Colonic mucosa (tissue), 4 donors: Measurements from ENCODE around the gene ITCH. TPM values are rescaled to one million over a fixed set of nuclear protein-coding genes. Genes with fewer than 3 reads are reported as not detected.
"Not testable (repeated sequence)": the region's sequence is repeated elsewhere in the genome, so short reads cannot be mapped to it uniquely, and the experiment has no call there.

Experiments used
- DNase-seq: peaks from one replicate; pipeline ENCODE4 v3.0.0-alpha.2; 2020
- H3K27ac ChIP-seq: fragments of 200-600 bp; one replicate; pipeline ENCODE4 v1.8.0; 2021
- H3K27me3 ChIP-seq: fragments of 200-600 bp; one replicate; pipeline ENCODE4 v1.8.0; 2021
- H3K36me3 ChIP-seq: fragments of 200-600 bp; one replicate; pipeline ENCODE4 v1.8.0; 2021
- H3K4me1 ChIP-seq: fragments of 200-600 bp; one replicate; pipeline ENCODE4 v1.8.0; 2021; ENCODE audit warnings: mild to moderate bottlenecking
- H3K4me3 ChIP-seq: fragments of 200-600 bp; one replicate; pipeline ENCODE4 v1.8.0; 2021
- H3K9ac ChIP-seq, 2 donors: one replicate each; pipeline ENCODE4 v1.7.0; 2013; ENCODE audit warnings: control low read depth in 2 of 2, low read depth in 2 of 2, low read length in 2 of 2
- H3K9me3 ChIP-seq: fragments of 200-600 bp; one replicate; pipeline ENCODE4 v1.8.0; 2021
- intact Hi-C: fragments of 100-400 bp; cut with DNase I; formaldehyde crosslinking; loops from one replicate; pipeline ENCODE4 v1.14.1; 2022
- total RNA-seq, 2 donors: library from RNA; stranded (reverse); fragmentation: NEBNext Ultra II Directional in 1 of 2; extraction: Animal tissue kit (Norgen Biotek cat#: 25700) in 1 of 2; gene quantifications; one replicate each; pipeline ENCODE4 v1.2.1, GENCODE V29; 2021
- TF ChIP-seq, protein P1 (sequence below): fragments of 200-600 bp; IDR thresholded peaks from one replicate; pipeline ENCODE4 v1.8.0; 2022; ENCODE audit warnings: antibody characterized with exemption, mild to moderate bottlenecking
- donor health status: healthy.
- donor health status: DM: no; HTN: no; CAD: no.
- donor health status: DM: no; HTN: no; CAD: no.

The ITCH gene
- total RNA-seq, 2 donors from 2014 or later = 50.0 to 71.4 TPM

DNA sequence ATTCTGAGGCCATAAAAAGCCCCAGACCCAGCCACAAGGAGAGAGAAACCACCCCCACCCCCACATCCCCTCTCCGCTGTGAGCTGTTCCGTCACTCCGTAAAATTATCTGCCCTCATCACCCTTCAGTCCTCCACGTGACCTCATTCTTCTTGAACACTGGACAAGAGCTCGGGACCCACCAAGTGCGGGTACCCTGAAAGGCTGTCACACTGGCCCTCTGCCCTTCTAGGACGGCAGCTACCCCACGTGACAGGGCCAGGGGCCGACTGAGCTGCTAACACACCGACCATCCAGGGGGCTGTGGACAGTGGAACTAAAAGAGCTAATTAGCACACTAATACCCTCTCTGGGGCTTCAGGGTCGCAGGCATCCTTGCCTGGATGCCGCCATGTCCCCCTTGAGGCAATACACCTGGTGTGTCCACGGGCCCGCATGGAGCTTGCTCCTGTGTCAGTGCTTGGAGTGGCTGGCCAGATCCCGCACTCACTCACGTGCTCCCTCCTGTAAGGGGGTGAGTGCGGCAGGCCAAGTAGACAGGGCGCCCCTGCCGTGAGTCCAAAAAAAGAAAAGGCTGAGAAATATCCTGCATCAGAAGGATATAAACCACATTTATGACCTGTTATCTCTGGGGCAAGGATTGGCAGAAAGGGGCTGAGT lies 30.7 kb upstream of the ITCH start:
- DNase-seq = no peak

DNA sequence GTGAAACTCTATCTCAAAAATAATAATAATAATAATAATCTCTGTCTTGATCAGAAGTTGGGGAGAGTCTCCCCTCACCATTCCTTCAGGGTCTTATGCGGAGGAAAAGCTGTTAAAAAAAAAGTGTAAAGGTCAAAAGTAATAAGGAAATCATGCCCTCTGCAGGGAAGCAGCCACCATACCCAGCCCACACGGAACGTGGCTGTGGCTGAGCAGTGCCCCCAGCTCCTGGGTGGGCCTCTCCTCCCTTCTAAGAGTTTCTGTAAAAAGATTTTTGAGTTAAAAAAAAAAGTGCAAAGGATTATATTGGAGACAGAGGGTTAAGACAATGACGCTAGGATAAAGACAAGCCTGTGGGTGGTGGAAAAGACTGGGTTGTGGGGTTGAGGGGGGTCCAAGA lies 29.3 kb upstream of the ITCH start:
- no peak overlapping the region for H3K27ac ChIP-seq
- no peak overlapping the region for H3K4me3 ChIP-seq
- intact Hi-C loops = no loop called here
- no peaks in the 10 kb centered on the region for H3K27me3 ChIP-seq
- TF ChIP-seq, protein P1, sequence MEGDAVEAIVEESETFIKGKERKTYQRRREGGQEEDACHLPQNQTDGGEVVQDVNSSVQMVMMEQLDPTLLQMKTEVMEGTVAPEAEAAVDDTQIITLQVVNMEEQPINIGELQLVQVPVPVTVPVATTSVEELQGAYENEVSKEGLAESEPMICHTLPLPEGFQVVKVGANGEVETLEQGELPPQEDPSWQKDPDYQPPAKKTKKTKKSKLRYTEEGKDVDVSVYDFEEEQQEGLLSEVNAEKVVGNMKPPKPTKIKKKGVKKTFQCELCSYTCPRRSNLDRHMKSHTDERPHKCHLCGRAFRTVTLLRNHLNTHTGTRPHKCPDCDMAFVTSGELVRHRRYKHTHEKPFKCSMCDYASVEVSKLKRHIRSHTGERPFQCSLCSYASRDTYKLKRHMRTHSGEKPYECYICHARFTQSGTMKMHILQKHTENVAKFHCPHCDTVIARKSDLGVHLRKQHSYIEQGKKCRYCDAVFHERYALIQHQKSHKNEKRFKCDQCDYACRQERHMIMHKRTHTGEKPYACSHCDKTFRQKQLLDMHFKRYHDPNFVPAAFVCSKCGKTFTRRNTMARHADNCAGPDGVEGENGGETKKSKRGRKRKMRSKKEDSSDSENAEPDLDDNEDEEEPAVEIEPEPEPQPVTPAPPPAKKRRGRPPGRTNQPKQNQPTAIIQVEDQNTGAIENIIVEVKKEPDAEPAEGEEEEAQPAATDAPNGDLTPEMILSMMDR = no peak
- no peaks in the 10 kb centered on the region for H3K4me1 ChIP-seq
- H3K9ac ChIP-seq = no peak overlapping the region
- no peaks in the 10 kb centered on the region for H3K9me3 ChIP-seq
- no peak for DNase-seq
- no peaks in the 10 kb centered on the region for H3K36me3 ChIP-seq

More for the DNA sequence above, 30.7 kb upstream of the ITCH start:
- intact Hi-C loops = no loop called here
- no peaks in the 10 kb centered on the region for H3K9me3 ChIP-seq
- no peaks in the 10 kb centered on the region for H3K27me3 ChIP-seq
- no peak overlapping the region for H3K4me3 ChIP-seq
- H3K4me1 ChIP-seq = no peaks in the 10 kb centered on the region
- no peak overlapping the region for H3K27ac ChIP-seq
- no peaks in the 10 kb centered on the region for H3K36me3 ChIP-seq
- TF ChIP-seq, protein P1 = no peak
- H3K9ac ChIP-seq = no peak overlapping the region

DNA sequence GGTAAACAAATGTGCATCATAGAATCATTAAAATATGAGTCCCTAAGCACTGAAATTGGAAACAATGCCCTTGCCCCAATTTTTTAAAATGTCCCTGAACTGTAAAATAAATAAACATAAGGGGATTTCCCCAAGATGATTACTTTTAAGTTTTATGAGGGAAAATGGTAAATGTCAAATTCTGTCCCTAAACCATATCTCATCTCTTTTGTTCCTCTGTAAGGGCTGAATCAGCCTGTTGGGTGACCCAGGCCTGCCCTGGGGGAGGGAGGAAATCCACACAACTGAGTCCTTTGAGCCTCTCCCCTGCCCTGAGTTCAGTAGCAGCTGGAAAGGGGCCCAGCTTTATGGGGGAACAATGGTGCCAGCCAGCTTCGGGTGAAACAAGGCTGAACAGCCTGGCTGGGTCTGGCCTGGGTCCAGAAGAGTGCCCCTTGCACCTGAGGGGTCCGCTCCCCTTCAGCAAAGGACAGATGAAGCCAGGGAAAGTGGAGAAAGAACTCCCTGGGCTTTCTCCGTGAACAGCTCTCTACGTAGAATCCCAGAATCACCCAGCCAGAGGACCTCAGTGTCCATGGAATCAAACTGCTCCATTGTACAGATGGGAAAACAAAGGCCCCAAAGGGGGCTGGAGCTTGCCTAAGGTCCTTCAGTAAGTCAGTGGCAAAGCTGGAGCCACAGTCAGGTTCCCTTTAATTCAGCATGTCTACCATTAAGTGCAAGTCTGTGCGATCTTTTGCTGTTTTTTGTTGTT lies 28.2 kb upstream of the ITCH start:
- no peaks in the 10 kb centered on the region for H3K9me3 ChIP-seq
- no peak overlapping the region for H3K9ac ChIP-seq
- H3K36me3 ChIP-seq = no peaks in the 10 kb centered on the region
- no peaks in the 10 kb centered on the region for H3K4me1 ChIP-seq
- TF ChIP-seq, protein P1 = no peak
- H3K27ac ChIP-seq = no peak overlapping the region
- no peak for DNase-seq
- no peaks in the 10 kb centered on the region for H3K27me3 ChIP-seq
- H3K4me3 ChIP-seq = no peak overlapping the region
- intact Hi-C loops = no loop called here

DNA sequence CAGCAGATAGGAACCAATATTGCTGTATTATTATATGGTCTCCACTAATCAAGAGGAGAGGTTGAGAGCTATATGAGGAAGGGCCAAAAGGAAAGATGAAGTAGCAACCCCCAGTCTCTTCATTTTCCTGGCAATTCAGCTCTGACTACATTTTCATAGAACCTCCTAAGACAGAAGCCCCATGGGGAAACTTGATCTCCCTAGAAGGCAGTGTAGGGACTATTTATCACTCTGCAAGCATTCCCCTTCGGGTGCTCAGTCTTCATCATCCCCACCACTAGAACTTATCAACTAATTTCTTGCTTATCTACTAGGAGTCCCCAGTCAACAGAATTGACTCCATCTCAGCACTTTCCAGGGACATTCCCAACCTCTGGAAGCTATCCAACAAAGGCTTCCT lies 25.5 kb upstream of the ITCH start:
- Histone ChIP-seq H3K4me1 (no peaks in the 10 kb centered on the region), H3K27me3 (no peaks in the 10 kb centered on the region), H3K9ac (no peak overlapping the region), H3K9me3 (no peaks in the 10 kb centered on the region), H3K36me3 (no peaks in the 10 kb centered on the region), H3K27ac (no peak overlapping the region), H3K4me3 (no peak overlapping the region)
- intact Hi-C loops = no loop called here
- TF ChIP-seq, protein P1 = no peak
- no peak for DNase-seq

DNA sequence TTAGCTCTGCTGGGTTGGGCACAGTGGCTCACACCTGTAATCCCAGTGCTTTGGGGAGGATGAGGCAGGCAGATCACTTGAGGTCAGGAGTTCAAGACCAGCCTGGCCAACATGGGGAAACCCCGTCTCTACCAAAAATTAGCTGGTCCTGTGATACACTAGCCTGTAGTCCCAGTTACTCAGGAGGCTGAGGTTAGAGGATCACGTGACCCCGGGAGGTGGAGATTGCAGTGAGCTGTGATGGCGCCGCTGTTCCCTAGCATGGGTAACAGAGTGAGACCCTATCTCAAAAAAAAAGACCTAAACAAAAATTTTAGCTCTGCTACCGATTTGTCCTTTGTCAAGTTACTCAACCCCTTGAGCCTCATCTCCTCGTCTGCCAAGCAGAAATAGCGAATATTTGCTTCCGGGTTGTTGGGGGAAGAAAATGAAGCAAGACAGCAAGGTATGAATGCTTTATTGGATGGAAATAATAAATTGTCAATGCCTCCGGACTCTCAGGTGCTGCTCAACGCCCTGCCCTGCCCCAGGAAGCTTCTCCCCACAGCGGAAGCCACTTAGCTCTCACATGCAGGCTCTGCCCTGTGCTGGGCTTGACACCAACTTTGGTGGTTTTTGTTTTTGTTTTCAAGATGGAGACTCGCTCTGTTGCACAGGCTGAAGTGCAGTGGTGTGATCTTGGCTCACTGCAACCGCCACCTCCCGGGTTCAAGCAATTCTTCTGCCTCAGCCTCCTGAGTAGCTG lies 24.9 kb upstream of the ITCH start:
- Histone ChIP-seq H3K9me3 (no peaks in the 10 kb centered on the region), H3K4me3 (no peak overlapping the region), H3K4me1 (no peaks in the 10 kb centered on the region), H3K36me3 (no peaks in the 10 kb centered on the region), H3K9ac (no peak overlapping the region), H3K27me3 (no peaks in the 10 kb centered on the region), H3K27ac (no peak overlapping the region)
- intact Hi-C loops = no loop called here
- no peak for DNase-seq
- TF ChIP-seq, protein P1 = no peak

DNA sequence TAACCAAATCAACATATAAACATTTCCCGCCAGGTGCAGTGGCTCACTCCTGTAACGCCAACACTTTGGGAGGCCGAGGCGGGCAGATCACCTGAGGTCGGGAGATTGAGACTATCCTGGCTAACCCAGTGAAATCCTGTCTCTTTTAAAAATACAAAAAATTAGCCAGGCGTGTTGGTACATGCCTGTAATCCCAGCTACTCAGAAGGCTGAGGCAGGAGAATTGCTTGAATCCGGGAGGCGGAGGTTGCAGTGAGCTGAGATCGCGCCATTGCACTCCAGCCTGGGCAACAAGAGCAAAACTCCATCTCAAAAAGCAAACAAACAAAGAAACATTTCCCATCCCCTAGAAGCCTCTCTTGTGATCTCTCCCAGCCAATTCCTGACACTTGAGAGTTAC lies 22.3 kb upstream of the ITCH start:
- H3K27me3 ChIP-seq, H3K27ac ChIP-seq, H3K9ac ChIP-seq, H3K4me3 ChIP-seq, H3K9me3 ChIP-seq, H3K4me1 ChIP-seq, H3K36me3 ChIP-seq, DNase-seq, intact Hi-C loops: not testable (repeated sequence)

DNA sequence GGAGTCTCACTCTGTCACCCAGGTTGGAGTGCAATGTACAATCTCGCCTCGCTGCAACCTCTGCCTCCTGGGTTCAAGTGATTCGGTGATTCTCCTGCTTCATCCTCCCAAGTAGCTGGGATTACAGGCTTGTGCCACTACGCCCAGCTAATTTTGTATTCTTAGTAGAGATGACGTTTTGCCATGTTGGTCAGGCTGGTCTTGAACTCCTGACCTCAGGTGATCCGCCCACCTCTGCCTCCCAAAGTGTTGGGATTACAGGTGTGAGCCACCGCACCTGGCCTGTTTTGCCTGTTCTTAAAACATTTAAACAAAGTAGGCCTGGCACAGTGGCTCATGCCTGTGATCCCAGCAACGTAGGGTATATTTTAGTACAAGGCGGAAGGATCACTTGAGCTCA lies 21.9 kb upstream of the ITCH start:
- intact Hi-C loops, DNase-seq: not testable (repeated sequence)

More for the DNA sequence above, 21.9 kb upstream of the ITCH start:
- H3K9ac ChIP-seq, H3K9me3 ChIP-seq, H3K4me1 ChIP-seq, H3K27ac ChIP-seq, H3K36me3 ChIP-seq, H3K4me3 ChIP-seq, H3K27me3 ChIP-seq: not testable (repeated sequence)
